Stimulated activated CD4-positive, alpha-beta T cell treated with anti-CD3 and anti-CD28 coated beads, Interleukin-12 subunit alpha, Interleukin-12 subunit beta, amount 100 ng/mL, for 48 hours (primary cell): ENCODE results near the gene TMEM120A.
"Not testable (repeated sequence)": the region's sequence is repeated elsewhere in the genome, so short reads cannot be mapped to it uniquely, and the experiment has no call there.

Experiments used
- DNase-seq, 3 donors: peaks; one replicate each; pipeline ENCODE4 v3.0.0-alpha.2; 2020; ENCODE audit warnings: low read depth in 2 of 3, low spot score in 1 of 3

Gene TMEM120A

DNA sequence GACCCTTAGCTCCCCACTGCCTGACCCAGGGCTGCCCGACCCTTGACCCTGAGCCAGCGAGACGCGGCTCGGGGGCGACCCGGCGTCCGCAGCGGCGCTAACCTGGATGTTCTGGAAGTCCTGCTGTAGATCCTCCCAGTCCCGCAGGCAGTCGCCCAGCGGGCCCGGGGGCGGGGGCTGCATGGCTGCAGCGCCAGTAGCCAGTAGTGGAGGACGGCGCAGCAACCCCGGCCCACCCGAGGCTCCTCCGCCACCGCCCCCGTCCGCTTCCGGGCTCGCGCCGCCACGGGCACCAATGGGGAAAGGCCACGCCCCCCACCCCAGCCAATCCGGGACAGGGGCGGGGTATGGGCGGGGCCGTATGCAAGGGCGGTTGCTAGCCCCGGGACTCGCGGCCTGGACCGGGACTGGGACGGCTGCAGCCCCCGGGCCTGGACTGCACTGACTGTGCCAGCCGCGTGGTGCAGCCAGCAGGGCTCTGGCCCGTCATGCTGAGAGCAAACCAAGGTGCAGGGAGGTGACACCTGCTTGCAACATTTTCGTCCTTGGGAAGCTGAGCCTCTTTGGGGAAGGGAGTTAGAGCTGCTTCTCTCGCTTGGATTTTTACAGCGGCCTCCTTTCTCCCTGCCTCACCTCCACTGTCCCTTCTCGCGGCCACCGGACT lies at the start of gene TMEM120A:
Gene TMEM120A (minus strand): TSS at position 208 of the 664 bp plus-strand sequence. CDS start 25 bp downstream, at position 183.
- peak; percentile 84 to 96 (median 92) for DNase-seq

DNA sequence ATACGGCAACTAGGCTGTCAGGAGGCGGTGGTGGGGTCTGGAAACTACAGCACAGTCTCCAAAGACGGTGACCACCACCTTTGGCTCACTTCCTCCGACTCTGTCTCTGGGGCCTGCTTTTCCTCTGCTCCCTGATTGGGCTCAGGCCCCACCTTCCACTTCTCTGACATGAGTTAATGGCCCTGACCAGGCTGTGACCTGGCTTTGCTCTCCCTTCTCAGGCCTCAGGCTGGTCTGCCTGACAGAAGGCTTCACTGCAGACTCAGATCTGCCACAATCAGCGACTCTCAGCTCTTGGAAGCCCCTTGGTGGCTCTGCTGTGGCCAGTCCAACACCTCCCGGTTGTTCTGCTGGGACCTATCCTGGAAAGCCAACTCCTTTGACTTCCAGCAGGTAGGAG lies 45.7 kb upstream of the TMEM120A start:
- DNase-seq = no peak

DNA sequence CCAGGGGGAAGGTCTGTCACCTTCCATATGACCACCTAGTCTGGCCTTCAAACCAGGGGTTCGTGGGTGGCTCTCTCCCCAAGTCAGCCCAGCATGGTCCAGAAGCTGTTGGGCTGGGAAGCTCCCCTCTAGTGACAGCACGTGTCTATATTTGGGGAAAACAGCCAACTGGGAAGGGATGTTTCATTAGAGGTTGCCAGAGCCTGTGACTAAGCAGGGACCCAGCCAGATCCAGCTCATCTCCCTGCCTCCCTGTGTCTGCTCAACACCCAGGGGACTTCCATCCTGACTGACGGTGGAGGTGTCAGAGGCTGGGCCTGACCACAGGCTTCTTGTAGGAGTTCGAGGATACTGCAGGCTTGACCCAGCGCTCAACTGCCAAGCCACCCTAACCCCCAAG lies 42.9 kb upstream of the TMEM120A start:
- no peak for DNase-seq

DNA sequence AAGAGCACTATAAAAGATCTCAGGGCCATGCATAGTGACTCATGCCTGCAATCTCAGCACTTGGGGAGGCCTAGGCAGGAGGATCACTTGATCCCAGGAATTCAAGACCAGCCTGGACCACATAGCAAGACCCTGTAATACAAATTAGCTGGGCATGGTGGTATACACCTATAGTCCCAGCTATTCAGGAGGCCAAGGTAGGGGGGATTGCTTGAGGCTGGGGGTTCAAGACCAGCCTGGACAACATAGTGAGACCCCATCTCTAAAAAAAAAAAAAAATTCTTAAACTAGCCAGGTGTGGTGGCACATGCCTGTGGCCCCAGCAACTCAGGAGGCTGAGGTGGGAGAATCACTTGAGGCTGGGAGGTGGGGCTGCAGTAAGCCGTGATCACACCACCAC lies 37.6 kb upstream of the TMEM120A start:
- no peak for DNase-seq

DNA sequence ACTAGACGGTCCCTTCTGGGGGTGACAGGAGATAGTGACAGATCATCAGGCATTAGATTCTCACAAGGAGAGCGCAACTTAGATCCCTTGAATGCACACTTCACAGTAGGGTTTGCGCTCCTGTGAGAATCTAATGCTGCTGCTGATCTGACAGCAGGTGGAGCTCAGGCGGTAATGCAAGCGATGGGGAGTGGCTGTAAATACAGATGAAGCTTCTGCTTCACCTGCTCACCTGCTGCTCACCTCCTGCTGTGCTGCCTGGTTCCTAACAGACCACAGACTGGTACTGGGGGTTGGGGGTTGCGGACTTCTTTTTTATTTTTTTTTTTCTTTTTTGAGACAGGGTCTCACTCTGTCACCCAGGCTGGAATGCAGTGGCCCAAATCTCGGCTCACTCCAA lies 35.3 kb upstream of the TMEM120A start:
- DNase-seq = not testable (repeated sequence)

DNA sequence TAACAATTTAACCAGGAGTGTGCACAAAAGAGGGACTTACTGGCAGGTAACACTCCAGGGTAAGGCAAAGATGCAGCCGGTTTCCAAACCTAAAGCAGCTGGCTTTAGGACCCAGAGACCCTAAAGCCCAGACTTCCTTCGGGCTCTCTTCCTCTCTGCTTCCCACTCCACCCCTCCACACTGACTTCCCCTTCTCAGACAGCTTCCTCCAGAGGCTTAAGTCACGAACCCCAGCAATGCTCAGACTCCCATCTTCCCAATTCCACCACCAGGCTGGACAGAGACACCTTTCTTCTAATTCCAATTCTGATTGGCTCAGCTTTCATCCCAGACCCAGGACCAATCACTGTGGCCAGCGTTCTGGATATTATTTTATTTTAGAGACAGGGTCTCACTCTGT lies 28.6 kb upstream of the TMEM120A start:
- no peak for DNase-seq

DNA sequence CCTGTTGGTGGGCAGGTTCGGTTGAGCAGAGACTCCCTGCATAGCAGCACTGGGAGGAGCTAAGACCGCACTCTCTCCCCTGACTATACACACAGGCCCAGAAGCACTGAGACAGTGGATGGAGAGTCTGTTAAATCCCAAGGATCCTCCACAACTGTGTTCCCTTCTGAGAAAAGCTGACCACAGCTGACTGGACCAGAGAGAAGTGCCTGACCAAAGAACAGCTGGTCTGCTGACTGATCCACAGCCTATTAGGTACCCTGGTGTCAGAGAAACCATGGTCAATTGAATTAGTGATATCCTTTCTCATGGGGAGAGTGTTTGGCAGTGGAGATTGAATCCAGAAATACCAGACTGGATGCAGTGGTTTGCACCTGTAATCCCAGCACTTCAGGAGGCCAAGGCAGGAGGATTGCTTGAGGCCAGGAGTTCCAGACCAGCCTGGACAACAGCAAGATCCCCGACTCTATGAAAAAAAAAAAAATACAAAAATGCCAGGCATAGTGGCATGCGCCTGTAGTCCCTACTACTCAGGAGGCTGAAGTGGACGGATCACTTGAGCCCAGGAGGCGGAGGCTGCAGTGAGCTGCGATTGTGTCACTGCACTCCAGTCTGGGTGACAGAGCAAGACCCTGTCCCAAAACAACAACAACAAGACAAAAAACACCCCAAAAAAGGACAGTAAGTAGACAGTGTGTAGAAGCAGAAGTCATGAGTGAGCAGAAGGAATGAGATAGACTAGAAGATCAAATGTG lies 27.8 kb upstream of the TMEM120A start:
- DNase-seq = no peak

DNA sequence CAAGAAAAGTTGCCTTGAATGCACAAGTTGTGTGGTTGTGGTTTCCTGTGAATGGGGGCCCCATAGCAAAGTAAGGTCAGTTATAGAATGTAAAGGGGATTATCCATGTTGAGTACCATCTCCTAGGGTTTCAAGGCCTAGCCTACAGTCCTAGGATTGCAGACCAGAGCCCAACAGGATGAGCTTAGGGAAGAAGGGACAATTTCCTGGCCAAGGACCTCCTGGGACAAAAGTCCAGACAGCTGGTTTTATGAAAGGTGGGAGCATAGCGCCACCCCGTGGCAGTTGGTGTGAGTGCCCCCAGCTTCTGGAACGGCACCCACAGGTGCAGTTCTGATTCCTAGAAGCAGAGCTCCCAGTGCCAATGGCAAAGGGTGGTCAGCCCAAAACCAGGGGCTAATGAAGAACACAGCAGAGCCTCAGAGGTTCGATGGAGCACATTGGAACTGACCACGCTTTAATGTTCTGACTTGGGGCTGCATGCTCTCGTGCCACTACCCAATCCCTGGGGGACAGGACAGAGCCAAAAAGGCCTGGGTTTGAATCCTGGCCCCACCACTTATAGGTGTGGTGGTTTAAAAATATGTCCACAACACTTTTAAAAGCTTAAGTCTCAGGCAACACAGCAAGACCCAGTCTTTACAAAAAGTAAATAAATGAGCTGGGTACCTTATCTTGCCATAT lies 25.8 kb upstream of the TMEM120A start:
- peak; percentile 45 to 66 (median 60) for DNase-seq

DNA sequence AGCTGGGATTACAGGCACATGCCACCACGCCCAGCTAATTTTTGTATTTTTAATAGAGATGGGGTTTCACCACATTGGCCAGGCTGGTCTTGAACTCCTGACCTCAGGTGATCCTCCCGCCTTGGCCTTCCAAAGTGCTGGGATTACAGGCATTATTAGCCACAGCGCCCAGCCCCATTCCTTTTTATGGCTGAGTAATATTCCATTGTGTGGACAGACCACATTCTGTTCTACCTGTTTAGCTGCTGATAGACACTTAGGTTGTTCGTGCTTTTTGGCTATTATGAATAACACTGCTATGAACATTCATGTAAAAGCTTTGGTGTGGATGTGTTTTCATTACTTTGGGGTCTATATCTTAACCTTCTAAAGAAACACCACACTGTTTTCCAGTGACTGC lies 24.1 kb upstream of the TMEM120A start:
- DNase-seq = not testable (repeated sequence)

DNA sequence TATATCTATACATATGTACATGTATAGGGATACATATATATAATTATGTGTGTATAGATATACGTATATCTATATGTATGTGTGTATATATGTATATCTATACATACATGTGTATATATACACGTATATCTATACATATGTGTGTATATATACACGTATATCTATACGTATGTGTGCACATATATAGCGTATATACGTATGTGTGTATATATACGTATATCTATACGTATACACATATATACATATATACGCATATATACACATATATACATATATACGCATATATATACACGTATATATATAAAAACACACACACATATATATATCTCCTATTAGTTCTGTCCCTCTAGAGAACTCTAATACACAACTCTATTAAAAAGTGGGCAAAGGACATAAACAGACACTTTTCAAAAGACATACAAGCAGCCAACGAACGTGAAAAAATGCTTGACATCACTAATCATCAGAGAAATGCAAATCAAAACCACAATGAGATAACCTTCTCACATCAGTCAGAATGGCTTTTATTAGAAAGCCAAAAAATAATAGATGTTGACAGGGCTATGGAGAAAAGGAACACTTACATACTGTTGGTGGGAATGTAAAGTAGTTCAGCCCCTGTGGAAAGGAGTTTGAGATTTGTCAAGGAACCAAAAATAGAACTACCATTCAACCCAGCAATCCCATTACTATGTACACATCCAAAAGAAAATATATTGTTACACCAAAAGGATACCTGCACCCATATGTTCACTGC lies 22.0 kb upstream of the TMEM120A start:
- no peak for DNase-seq

DNA sequence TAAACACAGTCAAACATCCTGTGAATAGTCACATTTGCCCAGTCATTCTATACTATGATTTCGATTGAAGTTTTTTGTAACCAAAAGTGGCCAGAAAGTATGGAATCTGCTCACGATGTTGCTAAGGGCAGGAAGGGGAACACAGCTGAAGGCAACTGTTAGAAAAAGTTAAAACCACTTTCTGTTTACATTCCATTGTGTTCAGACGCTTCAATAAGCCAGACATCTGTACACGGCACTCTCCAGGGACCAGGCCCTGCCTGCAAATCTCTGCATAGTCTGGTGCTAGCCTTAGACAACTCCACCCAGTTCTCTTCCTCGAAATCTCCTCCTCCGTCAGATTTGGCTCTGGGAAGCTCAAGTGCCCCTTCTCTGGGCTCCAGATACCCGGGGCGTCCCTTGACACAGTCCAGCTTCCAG lies 17.1 kb upstream of the TMEM120A start:
- no peak for DNase-seq

DNA sequence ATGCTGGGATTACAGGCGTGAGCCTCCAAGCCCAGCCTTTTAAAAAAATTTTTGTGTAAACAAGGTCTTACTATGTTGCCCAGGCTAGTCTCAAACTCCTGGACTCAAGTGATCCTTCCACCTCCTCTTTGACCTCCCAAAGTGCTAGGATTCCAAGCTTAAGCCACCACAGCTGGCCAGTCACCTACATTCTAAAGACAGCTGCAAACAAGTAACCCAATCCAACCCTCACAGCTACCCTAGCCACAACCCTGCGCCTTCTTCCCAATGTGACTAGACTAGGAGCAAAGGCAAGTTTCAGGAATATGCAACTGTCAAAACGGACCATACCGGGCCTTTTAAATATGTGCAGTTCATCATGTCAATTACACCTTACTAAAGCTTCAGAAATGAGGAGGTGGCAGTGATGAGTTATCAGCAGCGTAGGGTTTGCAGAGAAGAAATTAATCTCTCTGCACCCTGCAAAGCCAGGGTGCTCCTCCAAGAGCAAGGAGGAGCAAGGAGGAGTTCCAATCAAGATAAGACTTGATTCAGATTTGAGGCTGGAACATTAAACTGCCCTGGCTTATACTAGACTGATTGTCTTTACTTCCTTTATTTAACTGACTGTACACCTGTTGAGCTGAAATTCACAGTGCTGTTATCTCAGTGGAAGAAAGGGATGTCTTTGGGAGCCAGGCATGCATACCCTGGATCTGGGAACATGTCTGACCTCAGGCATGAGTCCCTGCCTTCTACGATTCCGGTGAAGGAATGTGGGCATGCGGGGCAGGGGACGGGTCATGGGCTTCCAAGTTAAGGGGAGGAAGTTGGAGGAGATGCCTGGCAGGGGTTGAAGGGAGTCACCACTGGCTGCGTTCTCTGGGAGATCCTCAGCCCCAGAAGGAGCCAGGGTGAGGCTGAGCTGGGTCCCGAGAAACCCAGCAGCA lies 15.5 kb upstream of the TMEM120A start:
- DNase-seq = no peak

DNA sequence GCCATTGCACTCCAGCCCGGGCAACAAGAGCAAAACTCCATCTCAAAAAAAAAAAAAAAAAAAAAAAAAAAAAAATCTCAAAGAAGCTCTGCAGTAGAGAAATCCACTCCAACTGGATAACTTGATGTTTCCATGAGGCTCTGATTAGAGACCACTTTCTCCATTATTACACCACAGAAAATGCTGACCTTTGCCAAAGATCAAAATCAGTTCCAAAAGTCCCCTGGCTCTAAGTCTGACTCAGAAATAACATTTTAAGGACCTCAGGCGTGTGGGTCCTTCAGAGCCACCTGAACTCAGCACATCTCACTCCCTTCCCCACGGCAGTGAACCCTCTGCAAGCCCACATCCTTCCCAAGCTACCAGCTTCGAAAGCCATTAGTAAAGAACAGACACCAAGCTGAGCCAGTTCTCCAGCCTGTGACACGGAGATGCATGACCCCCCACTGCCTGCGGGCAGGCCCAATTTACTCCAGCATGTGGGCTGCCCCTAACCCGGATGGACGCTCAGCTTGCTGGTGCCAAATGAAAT lies 13.8 kb upstream of the TMEM120A start:
- DNase-seq = no peak

DNA sequence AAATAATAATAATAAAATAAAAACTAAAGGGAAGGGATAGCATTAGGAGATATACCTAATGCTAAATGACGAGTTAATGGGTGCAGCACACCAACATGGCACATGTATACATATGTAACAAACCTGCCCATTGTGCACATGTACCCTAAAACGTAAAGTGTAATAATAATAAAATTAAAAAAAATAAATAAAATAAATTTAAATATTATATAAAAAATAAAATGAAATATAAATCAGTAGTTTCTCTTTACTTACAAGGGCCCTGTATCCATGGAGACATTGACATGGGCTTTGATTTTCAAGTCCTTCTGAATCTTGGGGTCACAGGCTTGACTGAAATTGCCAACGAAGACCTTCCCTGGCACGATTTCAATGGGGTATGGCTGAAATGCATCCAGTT lies 10.6 kb upstream of the TMEM120A start:
- DNase-seq = not testable (repeated sequence)

DNA sequence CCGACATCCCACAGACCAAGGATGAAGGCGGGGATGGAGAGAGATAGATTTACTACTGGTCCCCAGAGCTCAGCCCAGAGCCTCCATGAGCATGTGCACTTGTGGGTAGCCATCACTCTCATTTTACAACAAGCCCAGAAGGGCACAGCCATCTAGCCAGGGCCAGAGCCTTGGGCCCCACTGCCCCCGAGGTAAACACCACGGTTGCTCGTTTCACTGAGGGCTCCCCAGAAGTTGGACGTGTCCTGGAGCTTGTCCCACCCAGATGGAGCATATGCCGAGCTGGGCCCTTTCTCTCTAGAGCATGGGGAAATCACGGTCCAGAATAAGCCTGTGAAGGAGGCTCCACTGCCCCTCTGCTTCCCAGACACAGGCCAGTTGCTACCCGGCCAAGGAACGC lies 9.0 kb upstream of the TMEM120A start:
- DNase-seq = no peak

DNA sequence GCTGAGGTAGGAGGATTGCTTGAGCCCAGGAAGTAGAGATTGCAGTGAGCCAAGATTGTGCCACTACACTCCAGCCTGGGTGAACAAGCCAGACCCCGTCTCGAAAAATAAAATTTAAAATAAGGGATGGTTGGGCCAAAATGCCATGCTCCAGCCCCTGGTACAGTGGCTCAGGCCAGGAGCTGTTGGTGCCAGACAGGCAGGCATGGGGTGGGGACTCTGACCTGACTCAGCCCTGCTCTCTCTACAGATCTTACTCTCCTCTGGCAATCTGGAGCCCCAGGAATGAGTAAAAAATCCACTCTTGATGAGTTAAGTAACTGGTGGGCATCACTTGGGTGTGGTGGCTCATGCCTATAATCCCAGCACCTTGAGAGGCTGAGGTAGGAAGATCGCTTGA lies 8.4 kb upstream of the TMEM120A start:
- DNase-seq = no peak

DNA sequence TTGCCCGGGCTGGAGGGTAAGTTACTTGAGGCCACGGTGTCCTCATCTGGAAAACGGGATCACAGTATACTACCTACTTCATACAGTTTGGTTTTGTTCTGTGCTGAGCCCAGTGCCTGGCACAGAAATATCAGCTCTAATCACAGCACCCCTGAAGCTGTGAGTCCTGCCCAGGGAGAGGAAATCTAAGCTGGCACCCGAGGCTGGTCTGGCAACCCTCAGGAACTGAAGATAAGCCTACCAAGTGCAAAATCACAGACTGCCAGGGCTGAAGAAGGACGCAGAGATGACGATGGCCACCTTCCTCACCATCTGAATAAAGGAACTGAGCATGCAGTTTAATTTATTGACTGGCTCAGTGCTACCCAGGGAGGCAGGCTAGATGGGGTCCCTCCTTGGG lies 7.7 kb upstream of the TMEM120A start:
- no peak for DNase-seq

DNA sequence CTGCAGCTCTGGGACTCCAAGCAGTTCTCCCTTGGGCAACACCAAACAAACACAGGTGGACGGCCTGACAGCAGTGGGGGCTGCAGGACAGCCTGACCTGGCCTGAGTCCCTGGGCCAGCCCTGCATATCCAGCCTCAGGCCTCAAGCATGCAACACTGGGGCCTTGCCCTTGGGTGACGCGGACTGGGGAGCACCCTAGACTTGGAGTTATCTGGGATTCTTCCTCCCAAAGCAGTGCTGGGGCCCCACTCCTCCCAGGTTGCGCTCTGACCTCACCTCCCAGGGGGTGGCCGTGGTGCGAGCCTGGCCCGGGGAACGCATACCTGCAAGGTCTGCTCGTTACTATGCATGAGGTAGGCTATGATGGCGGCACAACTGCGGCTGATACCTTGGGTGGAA lies 6.2 kb upstream of the TMEM120A start:
- no peak for DNase-seq

DNA sequence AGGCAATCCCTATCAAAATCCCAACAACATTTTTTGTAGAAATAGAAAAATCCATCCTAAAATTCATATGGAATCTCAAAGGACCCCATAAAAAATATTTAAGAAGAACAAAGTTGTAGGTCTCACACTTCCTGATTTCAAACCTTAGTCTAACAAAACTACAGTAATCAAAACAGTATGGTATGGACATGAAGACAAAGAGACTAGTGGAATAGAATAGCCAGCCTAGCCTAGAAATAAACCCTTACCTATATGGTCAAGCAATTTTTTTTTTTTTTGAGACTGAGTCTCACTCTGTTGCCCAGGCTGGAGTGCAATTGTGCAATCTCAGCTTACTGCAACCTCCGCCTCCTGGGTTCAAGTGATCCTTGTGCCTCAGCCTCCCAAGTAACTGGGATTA lies 3.6 kb upstream of the TMEM120A start:
- no peak for DNase-seq

DNA sequence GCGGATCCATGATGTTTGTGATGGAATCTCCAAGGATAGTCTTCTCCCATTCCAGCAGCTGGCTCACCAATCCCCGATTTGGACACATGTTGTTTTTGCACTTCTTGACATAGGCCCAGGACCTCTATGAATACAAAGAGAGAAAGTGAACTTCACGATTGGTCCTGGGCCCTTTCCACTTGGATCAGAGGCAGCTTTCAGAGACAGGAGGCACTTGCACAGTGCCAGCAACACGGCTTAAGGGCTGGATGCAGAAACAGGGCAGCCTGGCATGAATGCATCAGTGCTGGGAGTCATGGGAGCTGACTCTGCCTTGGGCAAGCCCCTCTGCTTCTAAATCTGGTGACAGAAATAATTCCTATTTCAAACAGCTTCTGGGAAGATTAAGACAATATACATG lies 2.1 kb upstream of the TMEM120A start:
- DNase-seq = no peak
